Bronchial epithelial cell (primary cell): ENCODE results near the gene NAT16. TPM values are rescaled to one million over a fixed set of nuclear protein-coding genes. Genes with fewer than 3 reads are reported as not detected.
"Not testable (repeated sequence)": the region's sequence is repeated elsewhere in the genome, so short reads cannot be mapped to it uniquely, and the experiment has no call there.

Experiments used
- DNase-seq: peaks from one replicate; pipeline ENCODE4 v3.0.0-alpha.2; 2010; ENCODE audit warnings: low read depth
- FAIRE-seq: peaks from 2 replicates; lab custom pipeline; 2011; peaks lifted over from hg19 to GRCh38; lab: Jason Lieb, UNC
- H3K27me3 ChIP-seq: 2 replicates; pipeline ENCODE4 v1.5.1; 2011; ENCODE audit warnings: low read length; ENCODE audit not compliant: control insufficient read depth, insufficient read depth
- H3K36me3 ChIP-seq: 2 replicates; pipeline ENCODE4 v1.5.1; 2011; ENCODE audit warnings: low read length; ENCODE audit not compliant: control insufficient read depth, insufficient read depth
- H3K4me3 ChIP-seq: 2 replicates; pipeline ENCODE4 v1.5.1; 2011; ENCODE audit warnings: mild to moderate bottlenecking, low read depth, low read length, control low read depth
- CTCF ChIP-seq: IDR thresholded peaks from 2 replicates; pipeline ENCODE4 v1.5.1; 2011; ENCODE audit warnings: mild to moderate bottlenecking, moderate library complexity, low read length, control low read depth, inconsistent platforms; ENCODE audit not compliant: insufficient read depth, severe bottlenecking
- total RNA-seq: library from RNA; depleted of rRNA; stranded (reverse); fragments of >200 nt; gene quantifications from 2 replicates; pipeline ENCODE4 v1.2.1, GENCODE V29; 2014

Gene NAT16
- total RNA-seq, 1 donor from 2014 or later: not detected

- DNase-seq (no peak), FAIRE-seq (no peak)
- no peak for TF ChIP-seq CTCF
- no peak overlapping the region for H3K4me3 ChIP-seq
- peaks cover 11% of the 10 kb centered on the region for H3K27me3 ChIP-seq
- peaks cover 7% of the 10 kb centered on the region for H3K36me3 ChIP-seq
Measured at GRCh38 chr7:101205901-101206664, 26.0 kb upstream of the NAT16 start.

- H3K27me3 ChIP-seq: peaks cover 15% of the 10 kb centered on the region
- DNase-seq, FAIRE-seq, H3K4me3 ChIP-seq, H3K36me3 ChIP-seq: not testable (repeated sequence)
Measured at GRCh38 chr7:101203740-101204738, 23.9 kb upstream of the NAT16 start.

GRCh38 chr7:101202603-101202918 lies 22.5 kb upstream of the NAT16 start:
- DNase-seq: no peak
- no peak for TF ChIP-seq CTCF
- no peak for FAIRE-seq
- no peak overlapping the region for H3K4me3 ChIP-seq
- no peaks in the 10 kb centered on the region for H3K36me3 ChIP-seq
- peaks cover 15% of the 10 kb centered on the region for H3K27me3 ChIP-seq

GRCh38 chr7:101201695-101202602 lies 21.9 kb upstream of the NAT16 start:
- DNase-seq (no peak), FAIRE-seq (no peak)
- Histone ChIP-seq H3K36me3 (no peaks in the 10 kb centered on the region), H3K27me3 (peaks cover 15% of the 10 kb centered on the region), H3K4me3 (no peak overlapping the region)
- no peak for TF ChIP-seq CTCF

GRCh38 chr7:101200862-101201599 lies 20.9 kb upstream of the NAT16 start, which contains the start of gene MOGAT3:
Gene MOGAT3, minus strand, starts transcription at chr7:101201036. Its CDS starts 182 bp downstream, at chr7:101200854.
- TF ChIP-seq CTCF: no peak
- FAIRE-seq: no peak

More at GRCh38 chr7:101200862-101201599, 20.9 kb upstream of the NAT16 start, which contains the start of gene MOGAT3:
- DNase-seq: no peak
- Histone ChIP-seq H3K27me3 (peaks cover 15% of the 10 kb centered on the region), H3K36me3 (no peaks in the 10 kb centered on the region), H3K4me3 (no peak within 1 kb of the TSS)
